Measurements from ENCODE around the gene PLSCR5. TPM values are rescaled to one million over a fixed set of nuclear protein-coding genes. Genes with fewer than 3 reads are reported as not detected.

Gene PLSCR5
- total RNA-seq, 1 experiment from 2014 or later: not detected

DNA sequence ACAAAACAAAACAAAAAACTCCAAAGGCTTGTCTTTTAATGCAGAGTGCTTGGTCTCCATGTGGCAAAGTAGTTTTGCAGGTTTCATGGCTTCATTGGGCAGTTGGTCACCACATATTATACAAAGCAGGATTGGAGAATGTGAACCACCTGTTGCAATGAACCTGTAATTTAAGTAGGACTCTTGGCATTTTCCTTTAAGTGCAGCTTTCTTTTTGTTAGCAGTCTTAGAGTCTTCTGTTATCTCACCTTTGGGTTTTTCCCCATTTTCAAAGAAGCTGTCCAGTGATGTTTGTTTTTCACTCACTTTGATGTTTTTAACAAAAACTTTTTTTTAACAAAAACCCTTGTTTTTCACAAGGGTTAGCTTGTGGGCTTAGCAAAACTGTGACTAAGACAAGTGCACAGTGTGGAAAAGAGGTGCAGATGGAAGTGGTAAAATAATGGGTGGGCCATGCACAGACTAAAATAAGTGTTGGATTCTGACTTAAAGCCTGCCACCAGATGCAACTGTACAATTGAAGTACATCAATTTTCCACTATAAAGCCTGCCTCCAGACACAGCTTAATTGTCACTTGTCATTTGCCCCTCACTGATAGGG, 57.8 kb downstream of the PLSCR5 start:
- in situ Hi-C loops (cut with HindIII; ENCODE audit: low pct_unique_long_range_greater_than_20kb, low sequenced_read_pairs) (no loop called here), intact Hi-C loops (cut with micrococcal nuclease; ENCODE audit: unreplicated experiment) (no loop called here)
- POLR2A ChIA-PET: no interaction called here
- no peaks in the 10 kb centered on the region for H3K36me3 ChIP-seq (ENCODE audit: control insufficient read depth, insufficient read depth, low read length)
- CTCF ChIA-PET: no interaction called here
- no peaks in the 10 kb centered on the region; the same call in 1 of the 2 replicates for H3K27me3 ChIP-seq (ENCODE audit: control insufficient read depth, insufficient read depth, low read length)
- no peaks in the 10 kb centered on the region for H3K9me3 ChIP-seq (ENCODE audit: control insufficient read depth, insufficient read depth, low read depth, low read length)
- no peak overlapping the region for H3K4me3 ChIP-seq (ENCODE audit: low read depth in 2 of 2, low read length in 2 of 2)
- no peak for DNase-seq (ENCODE audit: low read depth, low spot score)
- no peak overlapping the region for H3K27ac ChIP-seq (ENCODE audit: low read length)
- TF ChIP-seq POLR2AphosphoS5 (IDR thresholded peaks at IDR 0.05; ENCODE audit: low read depth, low read length) (no peak), TCF7L2 (IDR thresholded peaks at IDR 0.05; ENCODE audit: low read depth, low read length) (no peak), SIN3A (IDR thresholded peaks at IDR 0.05; ENCODE audit: borderline replicate concordance, insufficient read depth, low read depth, low read length) (no peak)
- TF ChIP-seq, protein P1, sequence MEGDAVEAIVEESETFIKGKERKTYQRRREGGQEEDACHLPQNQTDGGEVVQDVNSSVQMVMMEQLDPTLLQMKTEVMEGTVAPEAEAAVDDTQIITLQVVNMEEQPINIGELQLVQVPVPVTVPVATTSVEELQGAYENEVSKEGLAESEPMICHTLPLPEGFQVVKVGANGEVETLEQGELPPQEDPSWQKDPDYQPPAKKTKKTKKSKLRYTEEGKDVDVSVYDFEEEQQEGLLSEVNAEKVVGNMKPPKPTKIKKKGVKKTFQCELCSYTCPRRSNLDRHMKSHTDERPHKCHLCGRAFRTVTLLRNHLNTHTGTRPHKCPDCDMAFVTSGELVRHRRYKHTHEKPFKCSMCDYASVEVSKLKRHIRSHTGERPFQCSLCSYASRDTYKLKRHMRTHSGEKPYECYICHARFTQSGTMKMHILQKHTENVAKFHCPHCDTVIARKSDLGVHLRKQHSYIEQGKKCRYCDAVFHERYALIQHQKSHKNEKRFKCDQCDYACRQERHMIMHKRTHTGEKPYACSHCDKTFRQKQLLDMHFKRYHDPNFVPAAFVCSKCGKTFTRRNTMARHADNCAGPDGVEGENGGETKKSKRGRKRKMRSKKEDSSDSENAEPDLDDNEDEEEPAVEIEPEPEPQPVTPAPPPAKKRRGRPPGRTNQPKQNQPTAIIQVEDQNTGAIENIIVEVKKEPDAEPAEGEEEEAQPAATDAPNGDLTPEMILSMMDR (IDR thresholded peaks at IDR 0.05): no peak
- TF ChIP-seq, protein P2, sequence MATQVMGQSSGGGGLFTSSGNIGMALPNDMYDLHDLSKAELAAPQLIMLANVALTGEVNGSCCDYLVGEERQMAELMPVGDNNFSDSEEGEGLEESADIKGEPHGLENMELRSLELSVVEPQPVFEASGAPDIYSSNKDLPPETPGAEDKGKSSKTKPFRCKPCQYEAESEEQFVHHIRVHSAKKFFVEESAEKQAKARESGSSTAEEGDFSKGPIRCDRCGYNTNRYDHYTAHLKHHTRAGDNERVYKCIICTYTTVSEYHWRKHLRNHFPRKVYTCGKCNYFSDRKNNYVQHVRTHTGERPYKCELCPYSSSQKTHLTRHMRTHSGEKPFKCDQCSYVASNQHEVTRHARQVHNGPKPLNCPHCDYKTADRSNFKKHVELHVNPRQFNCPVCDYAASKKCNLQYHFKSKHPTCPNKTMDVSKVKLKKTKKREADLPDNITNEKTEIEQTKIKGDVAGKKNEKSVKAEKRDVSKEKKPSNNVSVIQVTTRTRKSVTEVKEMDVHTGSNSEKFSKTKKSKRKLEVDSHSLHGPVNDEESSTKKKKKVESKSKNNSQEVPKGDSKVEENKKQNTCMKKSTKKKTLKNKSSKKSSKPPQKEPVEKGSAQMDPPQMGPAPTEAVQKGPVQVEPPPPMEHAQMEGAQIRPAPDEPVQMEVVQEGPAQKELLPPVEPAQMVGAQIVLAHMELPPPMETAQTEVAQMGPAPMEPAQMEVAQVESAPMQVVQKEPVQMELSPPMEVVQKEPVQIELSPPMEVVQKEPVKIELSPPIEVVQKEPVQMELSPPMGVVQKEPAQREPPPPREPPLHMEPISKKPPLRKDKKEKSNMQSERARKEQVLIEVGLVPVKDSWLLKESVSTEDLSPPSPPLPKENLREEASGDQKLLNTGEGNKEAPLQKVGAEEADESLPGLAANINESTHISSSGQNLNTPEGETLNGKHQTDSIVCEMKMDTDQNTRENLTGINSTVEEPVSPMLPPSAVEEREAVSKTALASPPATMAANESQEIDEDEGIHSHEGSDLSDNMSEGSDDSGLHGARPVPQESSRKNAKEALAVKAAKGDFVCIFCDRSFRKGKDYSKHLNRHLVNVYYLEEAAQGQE (IDR thresholded peaks at IDR 0.05; ENCODE audit: insufficient read depth in 1 of 2, low read depth in 2 of 2, low read length in 1 of 2): no peak
- BruUV-seq (replicated peaks): no TSS peak
- peaks cover 10% of the 10 kb centered on the region for H3K4me1 ChIP-seq (ENCODE audit: control insufficient read depth, insufficient read depth, low read length)
- no peak for ATAC-seq

DNA sequence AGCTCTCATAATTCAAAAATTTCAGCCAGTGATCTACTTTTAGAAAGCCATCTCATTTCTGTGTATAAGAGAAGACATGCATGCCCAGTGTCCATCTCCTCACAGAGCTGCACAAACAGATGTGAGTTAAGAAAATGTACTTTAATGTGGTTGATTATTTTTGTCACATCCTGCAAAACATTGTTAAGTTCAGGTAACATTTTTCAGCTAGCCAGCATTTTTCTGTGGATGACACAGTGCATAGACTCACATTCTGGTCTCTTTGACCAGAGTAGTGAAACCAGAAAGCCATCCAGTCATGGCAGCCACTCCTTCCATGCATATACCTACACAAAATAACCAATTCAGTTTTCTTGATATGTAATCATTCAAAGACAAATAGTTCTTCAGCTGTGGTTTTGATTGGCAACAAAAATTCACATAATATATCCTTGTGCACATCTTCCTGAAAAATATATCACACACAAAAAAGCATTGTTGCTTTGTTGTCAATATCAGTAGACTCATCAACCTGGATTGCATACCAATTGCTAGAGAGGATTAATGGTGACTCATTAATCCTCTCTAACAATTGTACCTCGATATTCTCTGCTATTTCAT, 58.7 kb downstream of the PLSCR5 start:
- in situ Hi-C loops (cut with HindIII; ENCODE audit: low pct_unique_long_range_greater_than_20kb, low sequenced_read_pairs) (no loop called here), intact Hi-C loops (cut with micrococcal nuclease; ENCODE audit: unreplicated experiment) (no loop called here)
- Histone ChIP-seq H3K4me1 (ENCODE audit: control insufficient read depth, insufficient read depth, low read length) (peaks cover 12% of the 10 kb centered on the region), H3K36me3 (ENCODE audit: control insufficient read depth, insufficient read depth, low read length) (no peaks in the 10 kb centered on the region), H3K4me3 (ENCODE audit: low read depth in 2 of 2, low read length in 2 of 2) (no peak overlapping the region), H3K27ac (ENCODE audit: low read length) (no peak overlapping the region), H3K27me3 (ENCODE audit: control insufficient read depth, insufficient read depth, low read length) (no peaks in the 10 kb centered on the region; the same call in 1 of the 2 replicates), H3K9me3 (ENCODE audit: control insufficient read depth, insufficient read depth, low read depth, low read length) (no peaks in the 10 kb centered on the region)
- no peak for DNase-seq (ENCODE audit: low read depth, low spot score)
- TF ChIP-seq TCF7L2 (IDR thresholded peaks at IDR 0.05; ENCODE audit: low read depth, low read length) (no peak), SIN3A (IDR thresholded peaks at IDR 0.05; ENCODE audit: borderline replicate concordance, insufficient read depth, low read depth, low read length) (no peak), POLR2AphosphoS5 (IDR thresholded peaks at IDR 0.05; ENCODE audit: low read depth, low read length) (no peak)
- TF ChIP-seq, protein P1 (IDR thresholded peaks at IDR 0.05): no peak
- TF ChIP-seq, protein P2 (IDR thresholded peaks at IDR 0.05; ENCODE audit: insufficient read depth in 1 of 2, low read depth in 2 of 2, low read length in 1 of 2): no peak
- POLR2A ChIA-PET: no interaction called here
- no peak for ATAC-seq
- no TSS peak for BruUV-seq (replicated peaks)
- CTCF ChIA-PET: no interaction called here

All from Panc1 (cell line).